NB4 (cell line): ENCODE results near the gene TOPAZ1.

ENCODE experiments used
- MYC ChIP-seq: IDR thresholded peaks from 2 replicates; pipeline ENCODE4 v1.6.1; 2011; ENCODE audit warnings: low read depth, low read length
- POLR2A ChIP-seq: IDR thresholded peaks from 2 replicates; pipeline ENCODE4 v1.6.1; 2011; ENCODE audit warnings: mild to moderate bottlenecking; ENCODE audit not compliant: insufficient read length; ENCODE audit errors: extremely low read depth
- TF ChIP-seq, protein P1 (sequence below): IDR thresholded peaks from one replicate; pipeline ENCODE4 v1.5.1; 2012; ENCODE audit warnings: low read depth, low read length
- TF ChIP-seq, protein P2 (sequence below): IDR thresholded peaks from 2 replicates; pipeline ENCODE4 v1.6.1; 2011; ENCODE audit warnings: low read depth, low read length

DNA sequence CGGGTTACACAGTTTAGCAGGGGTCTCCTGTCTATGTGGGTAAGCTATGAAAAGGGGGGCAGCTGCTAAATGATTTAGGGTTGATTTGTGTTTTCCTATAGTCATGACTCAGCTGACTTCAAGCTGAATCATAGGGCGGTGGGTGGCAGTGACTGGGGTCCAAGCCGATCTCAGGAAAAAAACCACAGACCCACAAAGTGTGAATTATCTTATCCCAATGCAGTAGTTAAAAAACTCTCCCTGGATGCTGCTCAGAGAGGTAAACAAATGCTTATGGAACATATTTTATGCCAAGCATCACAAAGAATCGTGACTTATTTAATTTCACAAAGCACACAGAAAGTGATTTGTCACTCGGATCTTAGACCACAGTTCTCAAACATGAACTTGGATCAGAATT, 18.4 kb upstream of the TOPAZ1 start:
- TF ChIP-seq, protein P1, sequence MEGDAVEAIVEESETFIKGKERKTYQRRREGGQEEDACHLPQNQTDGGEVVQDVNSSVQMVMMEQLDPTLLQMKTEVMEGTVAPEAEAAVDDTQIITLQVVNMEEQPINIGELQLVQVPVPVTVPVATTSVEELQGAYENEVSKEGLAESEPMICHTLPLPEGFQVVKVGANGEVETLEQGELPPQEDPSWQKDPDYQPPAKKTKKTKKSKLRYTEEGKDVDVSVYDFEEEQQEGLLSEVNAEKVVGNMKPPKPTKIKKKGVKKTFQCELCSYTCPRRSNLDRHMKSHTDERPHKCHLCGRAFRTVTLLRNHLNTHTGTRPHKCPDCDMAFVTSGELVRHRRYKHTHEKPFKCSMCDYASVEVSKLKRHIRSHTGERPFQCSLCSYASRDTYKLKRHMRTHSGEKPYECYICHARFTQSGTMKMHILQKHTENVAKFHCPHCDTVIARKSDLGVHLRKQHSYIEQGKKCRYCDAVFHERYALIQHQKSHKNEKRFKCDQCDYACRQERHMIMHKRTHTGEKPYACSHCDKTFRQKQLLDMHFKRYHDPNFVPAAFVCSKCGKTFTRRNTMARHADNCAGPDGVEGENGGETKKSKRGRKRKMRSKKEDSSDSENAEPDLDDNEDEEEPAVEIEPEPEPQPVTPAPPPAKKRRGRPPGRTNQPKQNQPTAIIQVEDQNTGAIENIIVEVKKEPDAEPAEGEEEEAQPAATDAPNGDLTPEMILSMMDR: no peak
- TF ChIP-seq MYC: no peak
- TF ChIP-seq, protein P2, sequence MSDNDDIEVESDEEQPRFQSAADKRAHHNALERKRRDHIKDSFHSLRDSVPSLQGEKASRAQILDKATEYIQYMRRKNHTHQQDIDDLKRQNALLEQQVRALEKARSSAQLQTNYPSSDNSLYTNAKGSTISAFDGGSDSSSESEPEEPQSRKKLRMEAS: no peak
- no peak for TF ChIP-seq POLR2A
